ENCODE data around the gene PNPLA6. TPM values are rescaled to one million over a fixed set of nuclear protein-coding genes. Genes with fewer than 3 reads are reported as not detected.

The PNPLA6 gene
- total and polyA plus RNA-seq, 2 of the 8 experiments (the other 6 are each of a cell fraction or from before 2014, with no cell fraction given), result 55.1 to 121 TPM

GRCh38 chr19:7527516-7528191 lies 7.9 kb upstream of the PNPLA6 start:
- Histone ChIP-seq H3K79me2 (ENCODE audit: control insufficient read depth in 1 of 2, insufficient read depth in 2 of 2, low read length in 2 of 2) (no peaks in the 10 kb centered on the region), H4K8ac (ENCODE audit: extremely low read depth, insufficient read depth, low read length) (no peak overlapping the region), H3K9ac (replicated peaks in 1 of 4; ENCODE audit: extremely low read depth in 1 of 4, low read depth in 3 of 4, low read length in 3 of 4) (no peak overlapping the region), H3K36me3 (ENCODE audit: control insufficient read depth in 2 of 4, insufficient read depth in 4 of 4, low read length in 3 of 4) (peaks cover 0 to 9% (median 0%) of the 10 kb centered on the region in 4 experiments; a peak in 3 of 8 replicates), H3K27ac (ENCODE audit: low read depth, low read length) (no peak overlapping the region), H2AFZ (ENCODE audit: low read length) (no peak overlapping the region), H3K9me3 (ENCODE audit: insufficient read depth in 2 of 2, low read depth in 1 of 2, low read length in 1 of 2) (no peaks in the 10 kb centered on the region), H3K23ac (ENCODE audit: insufficient read length) (no peak overlapping the region), H3K56ac (replicated peaks; ENCODE audit: insufficient read length, low read depth, low read length) (no peak overlapping the region), H2BK15ac (ENCODE audit: low read length) (no peak overlapping the region), H2BK12ac (ENCODE audit: low read depth, low read length) (no peak overlapping the region), H3K23me2 (ENCODE audit: low read depth, low read length) (peaks cover 3% of the 10 kb centered on the region; the same call in 1 of the 2 replicates), H4K20me1 (replicated peaks in 1 of 2; ENCODE audit: control insufficient read depth in 1 of 2, insufficient read depth in 2 of 2, low read length in 2 of 2) (peaks cover 0 to 4% of the 10 kb centered on the region in 2 experiments), H3K18ac (ENCODE audit: extremely low read depth, low read length) (no peak overlapping the region), H3K14ac (ENCODE audit: insufficient read length) (no peak overlapping the region), H3K79me1 (ENCODE audit: low read depth, low read length) (peaks cover 2% of the 10 kb centered on the region; the same call in 1 of the 2 replicates), H4K91ac (replicated peaks; ENCODE audit: insufficient read length, low read length) (no peak overlapping the region), H2BK5ac (ENCODE audit: low read depth, low read length) (no peak overlapping the region), H3K4me2 (ENCODE audit: insufficient read depth in 1 of 2, low read depth in 2 of 2, low read length in 2 of 2) (no peak overlapping the region), H2BK120ac (replicated peaks; ENCODE audit: low read depth, low read length) (no peak overlapping the region), H2BK20ac (ENCODE audit: low read length) (no peak overlapping the region), H3K27me3 (replicated peaks in 1 of 4; ENCODE audit: control insufficient read depth in 3 of 4, extremely low read depth in 1 of 4, insufficient read depth in 3 of 4, low read length in 3 of 4) (no peaks in the 10 kb centered on the region), H3K4ac (replicated peaks; ENCODE audit: insufficient read length, low read depth, low read length) (no peak overlapping the region), H4K5ac (ENCODE audit: insufficient read length, low read depth, low read length) (no peak overlapping the region), H2AK5ac (ENCODE audit: low read depth, low read length) (no peak overlapping the region), H3K4me1 (replicated peaks in 1 of 4; ENCODE audit: control insufficient read depth in 3 of 4, insufficient read depth in 4 of 4, low read length in 3 of 4) (peaks cover 0 to 5% (median 1%) of the 10 kb centered on the region in 4 experiments; a peak in 1 of 7 replicates), H3K4me3 (ENCODE audit: extremely low read depth in 1 of 4, insufficient read depth in 2 of 4, low read depth in 3 of 4, low read length in 4 of 4) (no peak overlapping the region)
- WGBS, 2 experiments (ENCODE audit: extremely low coverage in 1 of 2, insufficient coverage in 1 of 2, insufficient read length in 1 of 2, insufficient replicate concordance in 2 of 2, low coverage in 1 of 2, low lambda C conversion rate in 2 of 2, missing lambda C conversion rate in 1 of 2), result 86% methylated on average over 14 of the region's 25 CpGs; no CpG with 5 or more reads in 1 of the 2 experiments
- FAIRE-seq (no peak), DNase-seq (ENCODE audit: low read depth in 1 of 2, low spot score in 2 of 2) (no peak)
- ChIA-PET CTCF (ENCODE audit: partially characterized antibody) (interaction anchor here (1.4 kb wide), 1 partner anchor 173 kb away, joined by 9 read pairs; no protein-coding TSS in a partner anchor), POLR2A (ENCODE audit: partially characterized antibody) (no interaction called here)
- no peak for TF ChIP-seq POLR2A (IDR thresholded peaks at IDR 0.05; ENCODE audit: control extremely low read depth in 1 of 2, low read depth in 2 of 2, low read length in 2 of 2)
- TF ChIP-seq KDM5A (IDR thresholded peaks at IDR 0.05; ENCODE audit: low read length), result no peak
- no peak for TF ChIP-seq BACH1 (IDR thresholded peaks at IDR 0.05; ENCODE audit: low read length)
- no peak for TF ChIP-seq KDM4A (IDR thresholded peaks at IDR 0.05; ENCODE audit: low read depth, low read length, severe bottlenecking)
- TF ChIP-seq EZH2 (IDR thresholded peaks at IDR 0.05; ENCODE audit: low read depth, low read length, severe bottlenecking), result no peak

Measured in H1 (cell line).